HFFc6 (cell line): ENCODE measurements around the gene NDUFS2. TPM values are rescaled to one million over a fixed set of nuclear protein-coding genes. Genes with fewer than 3 reads are reported as not detected.

Source experiments
- DNase-seq: peaks from one replicate; pipeline ENCODE4 v3.0.0-alpha.2; 2018
- H3K27ac Mint-ChIP-seq: 2 replicates; pipeline ENCODE4 v1.8.0; 2020; ENCODE audit warnings: mild to moderate bottlenecking, mixed read lengths
- H3K27me3 Mint-ChIP-seq: 2 replicates; pipeline ENCODE4 v1.8.0; 2021; ENCODE audit warnings: mild to moderate bottlenecking, moderate library complexity, mixed read lengths; ENCODE audit not compliant: insufficient read depth
- H3K36me3 Mint-ChIP-seq: 2 replicates; pipeline ENCODE4 v1.8.0; 2021; ENCODE audit warnings: low read depth, mixed read lengths
- H3K4me1 Mint-ChIP-seq: 2 replicates; pipeline ENCODE4 v1.8.0; 2020; ENCODE audit warnings: low read depth, mixed read lengths
- H3K4me3 Mint-ChIP-seq: 2 replicates; pipeline ENCODE4 v1.8.0; 2020; ENCODE audit warnings: mild to moderate bottlenecking, moderate library complexity, mixed read lengths
- H3K9me3 Mint-ChIP-seq: 2 replicates; pipeline ENCODE4 v1.8.0; 2020; ENCODE audit warnings: mild to moderate bottlenecking, mixed read lengths
- total RNA-seq, 6 experiments: library from RNA; stranded (reverse); fragmentation: NEBNext Ultra II Directional; extraction: Animal tissue kit (Norgen Biotek cat#: 25700); gene quantifications; 2 replicates in 1 of 6; 3 replicates in 5 of 6; pipeline ENCODE4 v1.2.3, GENCODE V29; 2021
- TF ChIP-seq, protein P1 (sequence below): fragments of 200-600 bp; sonication (generic); IDR thresholded peaks from 2 replicates; pipeline ENCODE4 v1.5.0; 2021; ENCODE audit warnings: antibody characterized with exemption, mild to moderate bottlenecking

NDUFS2 gene
- total RNA-seq, 6 experiments from 2014 or later: 81.5 to 90.8 (median 85.8) TPM

GRCh38 chr1:161177112-161177935 is 24.8 kb upstream of the NDUFS2 start, which contains the start of gene B4GALT3:
B4GALT3 (minus strand) TSS chr1:161177507; CDS start chr1:161176060, 1,447 bp downstream.
- TF ChIP-seq, protein P1, sequence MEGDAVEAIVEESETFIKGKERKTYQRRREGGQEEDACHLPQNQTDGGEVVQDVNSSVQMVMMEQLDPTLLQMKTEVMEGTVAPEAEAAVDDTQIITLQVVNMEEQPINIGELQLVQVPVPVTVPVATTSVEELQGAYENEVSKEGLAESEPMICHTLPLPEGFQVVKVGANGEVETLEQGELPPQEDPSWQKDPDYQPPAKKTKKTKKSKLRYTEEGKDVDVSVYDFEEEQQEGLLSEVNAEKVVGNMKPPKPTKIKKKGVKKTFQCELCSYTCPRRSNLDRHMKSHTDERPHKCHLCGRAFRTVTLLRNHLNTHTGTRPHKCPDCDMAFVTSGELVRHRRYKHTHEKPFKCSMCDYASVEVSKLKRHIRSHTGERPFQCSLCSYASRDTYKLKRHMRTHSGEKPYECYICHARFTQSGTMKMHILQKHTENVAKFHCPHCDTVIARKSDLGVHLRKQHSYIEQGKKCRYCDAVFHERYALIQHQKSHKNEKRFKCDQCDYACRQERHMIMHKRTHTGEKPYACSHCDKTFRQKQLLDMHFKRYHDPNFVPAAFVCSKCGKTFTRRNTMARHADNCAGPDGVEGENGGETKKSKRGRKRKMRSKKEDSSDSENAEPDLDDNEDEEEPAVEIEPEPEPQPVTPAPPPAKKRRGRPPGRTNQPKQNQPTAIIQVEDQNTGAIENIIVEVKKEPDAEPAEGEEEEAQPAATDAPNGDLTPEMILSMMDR: peak; percentile 39
- H3K4me3 Mint-ChIP-seq: peak within 1 kb of the TSS; percentile 99

DNA sequence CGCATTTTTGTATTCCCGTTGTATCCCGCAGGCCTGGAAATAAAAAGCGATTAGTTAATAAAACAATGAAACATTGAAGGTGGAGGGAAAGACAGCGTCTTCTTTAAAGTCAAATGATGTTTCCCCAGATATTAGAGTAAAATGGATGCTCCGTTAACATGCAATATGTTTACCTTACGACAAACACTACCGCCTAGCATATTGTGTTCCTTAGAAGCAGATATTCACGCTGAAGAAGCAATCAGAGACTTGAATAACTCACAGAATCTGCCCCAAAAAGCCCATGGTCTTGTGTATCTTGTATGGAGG is 24.3 kb upstream of the NDUFS2 start:
- no peak for DNase-seq
- peaks cover 49% of the 10 kb centered on the region for H3K4me1 Mint-ChIP-seq
- H3K27me3 Mint-ChIP-seq: peaks cover 3% of the 10 kb centered on the region
- peak overlapping the region; percentile 98 for H3K27ac Mint-ChIP-seq
- H3K4me3 Mint-ChIP-seq: peak overlapping the region; percentile 99
- H3K9me3 Mint-ChIP-seq: no peaks in the 10 kb centered on the region; the same call in 1 of the 2 replicates
- peaks cover 22% of the 10 kb centered on the region for H3K36me3 Mint-ChIP-seq
- TF ChIP-seq, protein P1: peak; percentile 10; the same call in 1 of the 2 replicates

More at GRCh38 chr1:161177112-161177935, 24.8 kb upstream of the NDUFS2 start, which contains the start of gene B4GALT3:
- peak; percentile 64 for DNase-seq
- Mint-ChIP-seq H3K36me3 (peaks cover 26% of the 10 kb centered on the region), H3K4me1 (peaks cover 49% of the 10 kb centered on the region), H3K9me3 (no peaks in the 10 kb centered on the region; the same call in 1 of the 2 replicates), H3K27me3 (peaks cover 3% of the 10 kb centered on the region), H3K27ac (peak within 1 kb of the TSS; percentile 98)

DNA sequence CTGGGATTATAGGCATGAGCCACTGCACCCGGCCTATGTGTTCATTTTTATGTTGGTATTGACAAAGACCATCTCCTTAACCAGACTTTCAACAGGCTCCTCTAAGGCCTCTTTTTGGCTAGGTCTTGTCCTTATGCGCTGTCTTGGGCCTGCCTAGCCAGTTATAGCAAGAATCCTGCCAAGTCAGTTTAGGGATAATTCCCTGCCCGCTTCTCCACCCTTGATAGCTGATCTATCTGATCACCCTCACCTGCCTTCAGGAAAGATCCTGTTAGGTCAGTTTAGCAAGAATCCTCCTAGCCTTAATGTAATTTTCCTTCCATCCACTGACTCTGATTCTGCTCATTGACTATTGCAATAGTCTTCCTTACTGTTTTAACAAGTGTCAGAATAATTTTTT is 22.5 kb upstream of the NDUFS2 start:
- H3K27ac Mint-ChIP-seq: no peak overlapping the region; the same call in 1 of the 2 replicates
- no peak for DNase-seq
- no peaks in the 10 kb centered on the region; the same call in 1 of the 2 replicates for H3K9me3 Mint-ChIP-seq
- TF ChIP-seq, protein P1: no peak
- peaks cover 44% of the 10 kb centered on the region for H3K4me1 Mint-ChIP-seq
- H3K27me3 Mint-ChIP-seq: peaks cover 3% of the 10 kb centered on the region
- peaks cover 10% of the 10 kb centered on the region for H3K36me3 Mint-ChIP-seq
- H3K4me3 Mint-ChIP-seq: no peak overlapping the region

- H3K36me3 Mint-ChIP-seq: peaks cover under 1% of the 10 kb centered on the region; the same call in 1 of the 2 replicates
- H3K4me1 Mint-ChIP-seq: peaks cover 44% of the 10 kb centered on the region
- H3K27me3 Mint-ChIP-seq: peaks cover 3% of the 10 kb centered on the region
- peak overlapping the region; percentile 6; the same call in 1 of the 2 replicates for H3K27ac Mint-ChIP-seq
- no peaks in the 10 kb centered on the region; the same call in 1 of the 2 replicates for H3K9me3 Mint-ChIP-seq
- no peak for DNase-seq
- TF ChIP-seq, protein P1: peak; percentile 73
- H3K4me3 Mint-ChIP-seq: no peak overlapping the region
These were observed 21.5 kb upstream of the NDUFS2 start for GRCh38 chr1:161180639-161181038.

- H3K27ac Mint-ChIP-seq: peak overlapping the region; percentile 83
- H3K4me3 Mint-ChIP-seq: no peak overlapping the region
- TF ChIP-seq, protein P1: no peak
- DNase-seq: peak; percentile 41
- no peaks in the 10 kb centered on the region for H3K36me3 Mint-ChIP-seq
- no peaks in the 10 kb centered on the region; the same call in 1 of the 2 replicates for H3K27me3 Mint-ChIP-seq
- H3K4me1 Mint-ChIP-seq: peaks cover 39% of the 10 kb centered on the region
- H3K9me3 Mint-ChIP-seq: no peaks in the 10 kb centered on the region
These were observed 20.0 kb upstream of the NDUFS2 start for GRCh38 chr1:161182214-161182613.
